ENCODE results near the gene PTPRN2.

PTPRN2 gene

GRCh38 chr7:158013085-158013668, 574.4 kb downstream of the PTPRN2 start:
- Histone ChIP-seq H3K4me2 (ENCODE audit: low read length) (no peak overlapping the region), H4K5ac (ENCODE audit: low read length) (no peak overlapping the region), H2BK120ac (ENCODE audit: low read depth, low read length) (no peak overlapping the region), H3K4ac (ENCODE audit: low read depth, low read length) (no peak overlapping the region), H3K79me1 (ENCODE audit: low read length) (no peaks in the 10 kb centered on the region), H2BK5ac (ENCODE audit: low read length) (no peak overlapping the region), H3K27me3 (ENCODE audit: insufficient read depth, low read length, poor library complexity) (no peaks in the 10 kb centered on the region), H3K9ac (ENCODE audit: low read length) (no peak overlapping the region), H3K4me3 (ENCODE audit: low read length) (no peak overlapping the region), H2AK5ac (ENCODE audit: low read length) (no peak overlapping the region), H3K27ac (ENCODE audit: low read depth, low read length) (no peak overlapping the region), H3K79me2 (ENCODE audit: control insufficient read depth, insufficient read depth, low read length) (no peaks in the 10 kb centered on the region), H3K56ac (ENCODE audit: low read length) (no peak overlapping the region), H3K4me1 (ENCODE audit: control insufficient read depth, low read depth, low read length) (peaks cover 3% of the 10 kb centered on the region), H3K23ac (ENCODE audit: low read length) (no peak overlapping the region), H3K18ac (ENCODE audit: low read length) (no peak overlapping the region), H3K36me3 (ENCODE audit: control insufficient read depth, insufficient read depth, low read length) (no peaks in the 10 kb centered on the region), H2BK15ac (replicated peaks; ENCODE audit: low read depth) (no peak overlapping the region), H4K8ac (ENCODE audit: low read depth, low read length) (no peak overlapping the region)
- no peak for DNase-seq

DNA sequence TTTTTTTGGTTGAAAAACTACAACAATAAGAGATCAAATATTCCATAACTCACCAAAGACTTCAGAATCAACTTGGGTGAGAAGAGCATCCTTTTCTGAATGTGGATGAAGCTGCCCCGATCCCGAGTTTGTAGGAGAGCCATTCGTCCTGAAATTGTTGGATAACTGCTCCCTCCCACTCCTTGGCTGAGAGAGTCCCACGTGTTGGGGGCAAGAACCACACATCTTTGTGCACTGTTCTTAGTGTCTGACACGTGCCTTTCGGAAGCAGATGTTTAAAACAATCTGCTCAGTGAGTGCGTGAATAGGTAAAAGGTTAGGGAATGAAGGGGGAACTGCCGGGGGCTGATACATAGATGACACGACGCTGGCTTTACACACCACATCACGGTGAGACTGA, 575.7 kb downstream of the PTPRN2 start:
- no CpG with 5 or more reads among the region's 11 CpGs for WGBS (ENCODE audit: extremely low coverage, insufficient coverage, low lambda C conversion rate)
- no peaks in the 10 kb centered on the region for H3K79me2 ChIP-seq (ENCODE audit: control insufficient read depth, insufficient read depth, low read length)
- no peaks in the 10 kb centered on the region for H3K79me1 ChIP-seq (ENCODE audit: low read length)
- H2BK15ac ChIP-seq (replicated peaks; ENCODE audit: low read depth): no peak overlapping the region
- H2BK120ac ChIP-seq (ENCODE audit: low read depth, low read length): no peak overlapping the region
- DNase-seq: no peak
- H3K56ac ChIP-seq (ENCODE audit: low read length): no peak overlapping the region
- H3K36me3 ChIP-seq (ENCODE audit: control insufficient read depth, insufficient read depth, low read length): no peaks in the 10 kb centered on the region
- no peak overlapping the region for H3K9ac ChIP-seq (ENCODE audit: low read length)
- H3K4me1 ChIP-seq (ENCODE audit: control insufficient read depth, low read depth, low read length): peaks cover 3% of the 10 kb centered on the region
- no peak overlapping the region for H3K18ac ChIP-seq (ENCODE audit: low read length)
- H2AK5ac ChIP-seq (ENCODE audit: low read length): no peak overlapping the region
- no peak overlapping the region for H3K4me3 ChIP-seq (ENCODE audit: low read length)
- H4K5ac ChIP-seq (ENCODE audit: low read length): no peak overlapping the region
- no peak overlapping the region for H4K8ac ChIP-seq (ENCODE audit: low read depth, low read length)
- H3K4me2 ChIP-seq (ENCODE audit: low read length): no peak overlapping the region
- no peak overlapping the region for H2BK5ac ChIP-seq (ENCODE audit: low read length)
- H3K27ac ChIP-seq (ENCODE audit: low read depth, low read length): no peak overlapping the region
- H3K23ac ChIP-seq (ENCODE audit: low read length): no peak overlapping the region
- H3K27me3 ChIP-seq (ENCODE audit: insufficient read depth, low read length, poor library complexity): no peaks in the 10 kb centered on the region
- no peak overlapping the region for H3K4ac ChIP-seq (ENCODE audit: low read depth, low read length)

DNA sequence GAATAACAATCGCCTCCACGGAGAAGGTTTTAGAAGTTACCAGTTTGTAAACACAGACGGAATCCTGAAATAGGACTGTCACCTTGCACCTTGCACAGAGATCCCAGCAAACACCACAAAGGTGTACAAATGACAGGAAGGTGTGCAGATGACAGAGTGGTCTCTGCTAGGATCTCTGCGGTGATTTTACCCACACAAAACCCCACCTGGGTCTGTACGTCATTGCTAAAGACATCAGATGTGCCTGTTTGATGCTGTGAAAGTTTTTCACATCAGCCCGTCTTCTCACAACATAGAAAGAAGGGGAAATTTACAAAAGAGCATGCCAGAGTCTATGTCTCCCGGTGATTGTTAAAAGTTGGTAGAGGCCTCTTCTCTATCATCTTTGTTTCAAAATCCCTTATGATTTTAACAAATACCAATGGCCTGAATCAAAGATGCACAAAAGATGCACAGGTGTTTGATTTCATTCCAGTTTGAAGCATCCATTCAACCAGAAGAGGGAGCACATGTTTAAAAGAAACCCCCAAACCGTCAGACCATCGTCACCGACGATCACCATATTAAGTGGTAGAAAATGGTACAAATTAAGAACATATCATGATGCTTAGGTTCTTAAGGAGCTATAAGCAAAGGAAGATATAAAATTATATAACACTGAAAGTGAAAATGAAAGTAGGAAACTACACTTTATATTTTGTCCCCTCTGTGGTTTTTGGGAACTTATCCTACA, 576.5 kb downstream of the PTPRN2 start:
- Histone ChIP-seq H3K9ac (ENCODE audit: low read length) (no peak overlapping the region), H3K27ac (ENCODE audit: low read depth, low read length) (no peak overlapping the region), H3K79me1 (ENCODE audit: low read length) (no peaks in the 10 kb centered on the region), H3K27me3 (ENCODE audit: insufficient read depth, low read length, poor library complexity) (no peaks in the 10 kb centered on the region), H3K18ac (ENCODE audit: low read length) (no peak overlapping the region), H3K56ac (ENCODE audit: low read length) (no peak overlapping the region), H3K23ac (ENCODE audit: low read length) (no peak overlapping the region), H2BK120ac (ENCODE audit: low read depth, low read length) (no peak overlapping the region), H3K79me2 (ENCODE audit: control insufficient read depth, insufficient read depth, low read length) (no peaks in the 10 kb centered on the region), H3K36me3 (ENCODE audit: control insufficient read depth, insufficient read depth, low read length) (no peaks in the 10 kb centered on the region), H2AK5ac (ENCODE audit: low read length) (no peak overlapping the region), H4K8ac (ENCODE audit: low read depth, low read length) (no peak overlapping the region), H3K4ac (ENCODE audit: low read depth, low read length) (no peak overlapping the region), H3K4me2 (ENCODE audit: low read length) (no peak overlapping the region), H3K4me1 (ENCODE audit: control insufficient read depth, low read depth, low read length) (no peaks in the 10 kb centered on the region), H4K5ac (ENCODE audit: low read length) (no peak overlapping the region), H2BK5ac (ENCODE audit: low read length) (no peak overlapping the region), H2BK15ac (replicated peaks; ENCODE audit: low read depth) (no peak overlapping the region), H3K4me3 (ENCODE audit: low read length) (no peak overlapping the region)
- no peak for DNase-seq
- WGBS (ENCODE audit: extremely low coverage, insufficient coverage, low lambda C conversion rate): no CpG with 5 or more reads among the region's 11 CpGs

- whole genome bisulfite sequencing (ENCODE audit: extremely low coverage, insufficient coverage, low lambda C conversion rate): no CpG with 5 or more reads among the region's 9 CpGs
Measured at GRCh38 chr7:158009886-158010285, 577.7 kb downstream of the PTPRN2 start.

DNA sequence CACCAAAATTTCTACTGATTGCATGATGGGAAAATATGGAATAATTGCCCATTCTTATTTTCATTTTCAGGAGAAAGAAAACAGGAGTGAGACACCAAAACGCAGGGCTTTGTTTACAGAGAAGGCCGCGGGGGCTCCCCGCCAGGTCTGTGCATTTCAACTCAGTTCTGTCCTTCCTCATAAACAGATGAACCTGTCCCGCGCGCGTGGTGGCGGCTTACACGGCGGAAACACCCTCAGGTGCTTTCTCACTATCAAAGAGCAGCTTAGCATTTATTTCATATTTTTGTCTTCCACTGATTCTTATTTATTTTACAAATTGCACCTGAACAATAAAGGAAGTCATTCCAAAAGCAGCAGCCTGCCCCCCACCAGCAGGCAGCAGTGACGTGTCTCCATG, 579.4 kb downstream of the PTPRN2 start:
- no peak for DNase-seq
- Histone ChIP-seq H3K18ac (ENCODE audit: low read length) (no peak overlapping the region), H4K8ac (ENCODE audit: low read depth, low read length) (no peak overlapping the region), H3K4me1 (ENCODE audit: control insufficient read depth, low read depth, low read length) (no peaks in the 10 kb centered on the region), H3K79me1 (ENCODE audit: low read length) (no peaks in the 10 kb centered on the region), H3K56ac (ENCODE audit: low read length) (no peak overlapping the region), H3K27ac (ENCODE audit: low read depth, low read length) (no peak overlapping the region), H3K36me3 (ENCODE audit: control insufficient read depth, insufficient read depth, low read length) (no peaks in the 10 kb centered on the region), H3K27me3 (ENCODE audit: insufficient read depth, low read length, poor library complexity) (no peaks in the 10 kb centered on the region), H3K79me2 (ENCODE audit: control insufficient read depth, insufficient read depth, low read length) (no peaks in the 10 kb centered on the region), H3K4me3 (ENCODE audit: low read length) (no peak overlapping the region), H3K23ac (ENCODE audit: low read length) (no peak overlapping the region), H3K9ac (ENCODE audit: low read length) (no peak overlapping the region), H2AK5ac (ENCODE audit: low read length) (no peak overlapping the region), H3K4ac (ENCODE audit: low read depth, low read length) (no peak overlapping the region), H4K5ac (ENCODE audit: low read length) (no peak overlapping the region), H2BK5ac (ENCODE audit: low read length) (no peak overlapping the region), H2BK120ac (ENCODE audit: low read depth, low read length) (no peak overlapping the region), H2BK15ac (replicated peaks; ENCODE audit: low read depth) (no peak overlapping the region), H3K4me2 (ENCODE audit: low read length) (no peak overlapping the region)
- no CpG with 5 or more reads among the region's 12 CpGs for WGBS (ENCODE audit: extremely low coverage, insufficient coverage, low lambda C conversion rate)

More at GRCh38 chr7:158009886-158010285, 577.7 kb downstream of the PTPRN2 start:
- H3K4me3 ChIP-seq (ENCODE audit: low read length): no peak overlapping the region
- H4K8ac ChIP-seq (ENCODE audit: low read depth, low read length): no peak overlapping the region
- no peaks in the 10 kb centered on the region for H3K36me3 ChIP-seq (ENCODE audit: control insufficient read depth, insufficient read depth, low read length)
- no peak for DNase-seq
- H3K27me3 ChIP-seq (ENCODE audit: insufficient read depth, low read length, poor library complexity): no peaks in the 10 kb centered on the region
- no peak overlapping the region for H2BK5ac ChIP-seq (ENCODE audit: low read length)
- H2AK5ac ChIP-seq (ENCODE audit: low read length): no peak overlapping the region
- no peak overlapping the region for H2BK120ac ChIP-seq (ENCODE audit: low read depth, low read length)
- no peak overlapping the region for H3K18ac ChIP-seq (ENCODE audit: low read length)
- H3K79me1 ChIP-seq (ENCODE audit: low read length): no peaks in the 10 kb centered on the region
- H3K9ac ChIP-seq (ENCODE audit: low read length): no peak overlapping the region
- no peak overlapping the region for H3K4ac ChIP-seq (ENCODE audit: low read depth, low read length)
- no peak overlapping the region for H4K5ac ChIP-seq (ENCODE audit: low read length)
- no peaks in the 10 kb centered on the region for H3K4me1 ChIP-seq (ENCODE audit: control insufficient read depth, low read depth, low read length)
- no peak overlapping the region for H2BK15ac ChIP-seq (replicated peaks; ENCODE audit: low read depth)
- no peak overlapping the region for H3K56ac ChIP-seq (ENCODE audit: low read length)
- no peak overlapping the region for H3K4me2 ChIP-seq (ENCODE audit: low read length)
- H3K27ac ChIP-seq (ENCODE audit: low read depth, low read length): no peak overlapping the region
- H3K79me2 ChIP-seq (ENCODE audit: control insufficient read depth, insufficient read depth, low read length): no peaks in the 10 kb centered on the region
- no peak overlapping the region for H3K23ac ChIP-seq (ENCODE audit: low read length)
